ENCODE measurements around the gene RARS2. TPM values are rescaled to one million over a fixed set of nuclear protein-coding genes. Genes with fewer than 3 reads are reported as not detected.

The RARS2 gene
- polyA plus RNA-seq, 2 of the 4 experiments (the other 2 are of a cell fraction) = 14.6 to 23.7 TPM

DNA sequence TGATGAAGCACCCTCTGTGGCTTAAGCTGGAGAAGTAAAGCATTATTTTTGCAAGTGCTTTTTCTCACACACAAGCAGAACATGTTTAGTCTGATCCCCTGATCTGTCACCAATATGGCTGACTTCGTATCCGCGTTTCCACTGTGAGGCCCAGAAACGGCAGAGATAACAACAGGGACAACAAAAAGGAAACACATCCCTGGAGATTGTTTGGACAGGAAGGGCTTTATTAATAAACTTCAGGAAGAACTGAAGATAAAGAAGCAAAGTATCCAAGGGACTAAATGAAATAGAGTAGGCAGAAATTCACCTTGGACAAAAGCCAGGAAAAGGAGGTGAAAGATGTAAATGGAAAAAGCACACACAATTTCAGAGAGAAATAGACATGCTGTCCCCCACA, 49.2 kb downstream of the RARS2 start:
- H3K9me3 ChIP-seq = no peaks in the 10 kb centered on the region
- H3K4me2 ChIP-seq = no peak overlapping the region
- H3K4me3 ChIP-seq = no peak overlapping the region
- POLR2A ChIA-PET = no interaction called here
- CTCF ChIA-PET = no interaction called here
- DNase-seq (ENCODE audit: low read depth in 1 of 2, low spot score in 1 of 2) (no peak), ATAC-seq (no peak), FAIRE-seq (no peak)
- TF ChIP-seq KDM1A (IDR thresholded peaks at IDR 0.05; ENCODE audit: low read depth) (no peak), CBX2 (IDR thresholded peaks at IDR 0.05; ENCODE audit: borderline replicate concordance, low read depth) (no peak), CHD4 (IDR thresholded peaks at IDR 0.05; ENCODE audit: borderline replicate concordance) (no peak), BHLHE40 (IDR thresholded peaks at IDR 0.05; ENCODE audit: low read depth, low read length) (no peak), EHF (CRISPR knock-in tag; IDR thresholded peaks at IDR 0.05) (no peak), POLR2A (IDR thresholded peaks at IDR 0.05; ENCODE audit: low read length) (no peak), HDAC2 (IDR thresholded peaks at IDR 0.05) (no peak), NPAS2 (CRISPR knock-in tag; IDR thresholded peaks at IDR 0.05; ENCODE audit: borderline replicate concordance) (no peak), HOXB13 (CRISPR knock-in tag; IDR thresholded peaks at IDR 0.05; ENCODE audit: low read depth) (no peak), RARB (CRISPR knock-in tag; IDR thresholded peaks at IDR 0.05) (no peak), EP300 (IDR thresholded peaks at IDR 0.05) (no peak), PHF8 (IDR thresholded peaks at IDR 0.05; ENCODE audit: borderline replicate concordance, low read depth) (no peak), HEYL (CRISPR knock-in tag; IDR thresholded peaks at IDR 0.05) (no peak), RCOR1 (IDR thresholded peaks at IDR 0.05; ENCODE audit: low read depth, low read length) (no peak), TP53 (CRISPR knock-in tag; IDR thresholded peaks at IDR 0.05) (no peak)
- TF ChIP-seq, protein P1, sequence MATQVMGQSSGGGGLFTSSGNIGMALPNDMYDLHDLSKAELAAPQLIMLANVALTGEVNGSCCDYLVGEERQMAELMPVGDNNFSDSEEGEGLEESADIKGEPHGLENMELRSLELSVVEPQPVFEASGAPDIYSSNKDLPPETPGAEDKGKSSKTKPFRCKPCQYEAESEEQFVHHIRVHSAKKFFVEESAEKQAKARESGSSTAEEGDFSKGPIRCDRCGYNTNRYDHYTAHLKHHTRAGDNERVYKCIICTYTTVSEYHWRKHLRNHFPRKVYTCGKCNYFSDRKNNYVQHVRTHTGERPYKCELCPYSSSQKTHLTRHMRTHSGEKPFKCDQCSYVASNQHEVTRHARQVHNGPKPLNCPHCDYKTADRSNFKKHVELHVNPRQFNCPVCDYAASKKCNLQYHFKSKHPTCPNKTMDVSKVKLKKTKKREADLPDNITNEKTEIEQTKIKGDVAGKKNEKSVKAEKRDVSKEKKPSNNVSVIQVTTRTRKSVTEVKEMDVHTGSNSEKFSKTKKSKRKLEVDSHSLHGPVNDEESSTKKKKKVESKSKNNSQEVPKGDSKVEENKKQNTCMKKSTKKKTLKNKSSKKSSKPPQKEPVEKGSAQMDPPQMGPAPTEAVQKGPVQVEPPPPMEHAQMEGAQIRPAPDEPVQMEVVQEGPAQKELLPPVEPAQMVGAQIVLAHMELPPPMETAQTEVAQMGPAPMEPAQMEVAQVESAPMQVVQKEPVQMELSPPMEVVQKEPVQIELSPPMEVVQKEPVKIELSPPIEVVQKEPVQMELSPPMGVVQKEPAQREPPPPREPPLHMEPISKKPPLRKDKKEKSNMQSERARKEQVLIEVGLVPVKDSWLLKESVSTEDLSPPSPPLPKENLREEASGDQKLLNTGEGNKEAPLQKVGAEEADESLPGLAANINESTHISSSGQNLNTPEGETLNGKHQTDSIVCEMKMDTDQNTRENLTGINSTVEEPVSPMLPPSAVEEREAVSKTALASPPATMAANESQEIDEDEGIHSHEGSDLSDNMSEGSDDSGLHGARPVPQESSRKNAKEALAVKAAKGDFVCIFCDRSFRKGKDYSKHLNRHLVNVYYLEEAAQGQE (IDR thresholded peaks at IDR 0.05) = no peak
- TF ChIP-seq, protein P2, sequence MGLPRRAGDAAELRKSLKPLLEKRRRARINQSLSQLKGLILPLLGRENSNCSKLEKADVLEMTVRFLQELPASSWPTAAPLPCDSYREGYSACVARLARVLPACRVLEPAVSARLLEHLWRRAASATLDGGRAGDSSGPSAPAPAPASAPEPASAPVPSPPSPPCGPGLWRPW (IDR thresholded peaks at IDR 0.05) = no peak
- TF ChIP-seq, protein P3, sequence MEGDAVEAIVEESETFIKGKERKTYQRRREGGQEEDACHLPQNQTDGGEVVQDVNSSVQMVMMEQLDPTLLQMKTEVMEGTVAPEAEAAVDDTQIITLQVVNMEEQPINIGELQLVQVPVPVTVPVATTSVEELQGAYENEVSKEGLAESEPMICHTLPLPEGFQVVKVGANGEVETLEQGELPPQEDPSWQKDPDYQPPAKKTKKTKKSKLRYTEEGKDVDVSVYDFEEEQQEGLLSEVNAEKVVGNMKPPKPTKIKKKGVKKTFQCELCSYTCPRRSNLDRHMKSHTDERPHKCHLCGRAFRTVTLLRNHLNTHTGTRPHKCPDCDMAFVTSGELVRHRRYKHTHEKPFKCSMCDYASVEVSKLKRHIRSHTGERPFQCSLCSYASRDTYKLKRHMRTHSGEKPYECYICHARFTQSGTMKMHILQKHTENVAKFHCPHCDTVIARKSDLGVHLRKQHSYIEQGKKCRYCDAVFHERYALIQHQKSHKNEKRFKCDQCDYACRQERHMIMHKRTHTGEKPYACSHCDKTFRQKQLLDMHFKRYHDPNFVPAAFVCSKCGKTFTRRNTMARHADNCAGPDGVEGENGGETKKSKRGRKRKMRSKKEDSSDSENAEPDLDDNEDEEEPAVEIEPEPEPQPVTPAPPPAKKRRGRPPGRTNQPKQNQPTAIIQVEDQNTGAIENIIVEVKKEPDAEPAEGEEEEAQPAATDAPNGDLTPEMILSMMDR (IDR thresholded peaks at IDR 0.05) = no peak
- TF ChIP-seq, protein P4, sequence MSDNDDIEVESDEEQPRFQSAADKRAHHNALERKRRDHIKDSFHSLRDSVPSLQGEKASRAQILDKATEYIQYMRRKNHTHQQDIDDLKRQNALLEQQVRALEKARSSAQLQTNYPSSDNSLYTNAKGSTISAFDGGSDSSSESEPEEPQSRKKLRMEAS (IDR thresholded peaks at IDR 0.05) = no peak
- TF ChIP-seq, protein P5, sequence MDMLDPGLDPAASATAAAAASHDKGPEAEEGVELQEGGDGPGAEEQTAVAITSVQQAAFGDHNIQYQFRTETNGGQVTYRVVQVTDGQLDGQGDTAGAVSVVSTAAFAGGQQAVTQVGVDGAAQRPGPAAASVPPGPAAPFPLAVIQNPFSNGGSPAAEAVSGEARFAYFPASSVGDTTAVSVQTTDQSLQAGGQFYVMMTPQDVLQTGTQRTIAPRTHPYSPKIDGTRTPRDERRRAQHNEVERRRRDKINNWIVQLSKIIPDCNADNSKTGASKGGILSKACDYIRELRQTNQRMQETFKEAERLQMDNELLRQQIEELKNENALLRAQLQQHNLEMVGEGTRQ (IDR thresholded peaks at IDR 0.05) = no peak
- no peaks in the 10 kb centered on the region for H3K4me1 ChIP-seq
- WGBS (ENCODE audit: missing lambda C conversion rate) = 89% methylated on average over 4 of the region's 4 CpGs
- no peak overlapping the region for H3K27ac ChIP-seq

DNA sequence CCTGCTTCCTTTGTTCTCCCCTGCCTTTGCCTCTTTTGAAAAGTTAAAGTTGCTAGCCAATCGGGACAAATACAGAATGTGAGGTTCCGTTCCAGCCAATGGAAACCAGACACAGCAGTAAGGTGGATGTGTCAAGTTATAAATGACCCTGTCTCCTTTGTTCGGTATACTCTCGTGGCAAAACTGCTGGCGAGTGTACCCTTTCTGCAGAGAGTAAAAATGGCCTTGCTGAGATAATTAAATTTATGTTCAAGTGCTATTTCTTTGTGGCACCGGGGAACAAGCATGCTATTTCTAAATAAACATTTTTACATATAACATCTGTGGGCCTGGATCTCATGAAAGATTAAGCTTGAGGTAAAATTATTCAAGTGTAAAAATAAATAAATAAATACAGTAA, 50.2 kb downstream of the RARS2 start:
- peaks cover 2% of the 10 kb centered on the region; the same call in 1 of the 3 replicates for H3K4me1 ChIP-seq
- no peak for FAIRE-seq
- ATAC-seq = no peak
- H3K4me2 ChIP-seq = no peak overlapping the region
- DNase-seq (ENCODE audit: low read depth in 1 of 2, low spot score in 1 of 2) = no peak
- no peak overlapping the region for H3K27ac ChIP-seq
- 77% methylated on average over 6 of the region's 6 CpGs for WGBS (ENCODE audit: missing lambda C conversion rate)
- no peak overlapping the region for H3K4me3 ChIP-seq
- POLR2A ChIA-PET = no interaction called here
- TF ChIP-seq CEBPB (IDR thresholded peaks at IDR 0.05) (no peak), TP53 (CRISPR knock-in tag; IDR thresholded peaks at IDR 0.05) (no peak), ZNF302 (CRISPR knock-in tag; IDR thresholded peaks at IDR 0.05) (no peak), GATA3 (IDR thresholded peaks at IDR 0.05; ENCODE audit: borderline replicate concordance) (no peak), JUN (IDR thresholded peaks at IDR 0.05) (no peak), HDAC2 (IDR thresholded peaks at IDR 0.05) (no peak), HEYL (CRISPR knock-in tag; IDR thresholded peaks at IDR 0.05) (no peak), HOXB13 (CRISPR knock-in tag; IDR thresholded peaks at IDR 0.05; ENCODE audit: low read depth) (no peak), MYC (IDR thresholded peaks at IDR 0.05; ENCODE audit: borderline replicate concordance, low read length) (no peak)
- TF ChIP-seq, protein P6, sequence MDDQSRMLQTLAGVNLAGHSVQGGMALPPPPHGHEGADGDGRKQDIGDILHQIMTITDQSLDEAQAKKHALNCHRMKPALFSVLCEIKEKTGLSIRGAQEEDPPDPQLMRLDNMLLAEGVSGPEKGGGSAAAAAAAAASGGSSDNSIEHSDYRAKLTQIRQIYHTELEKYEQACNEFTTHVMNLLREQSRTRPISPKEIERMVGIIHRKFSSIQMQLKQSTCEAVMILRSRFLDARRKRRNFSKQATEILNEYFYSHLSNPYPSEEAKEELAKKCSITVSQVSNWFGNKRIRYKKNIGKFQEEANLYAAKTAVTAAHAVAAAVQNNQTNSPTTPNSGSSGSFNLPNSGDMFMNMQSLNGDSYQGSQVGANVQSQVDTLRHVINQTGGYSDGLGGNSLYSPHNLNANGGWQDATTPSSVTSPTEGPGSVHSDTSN (IDR thresholded peaks at IDR 0.05) = no peak
- TF ChIP-seq, protein P3 (IDR thresholded peaks at IDR 0.05) = no peak
- TF ChIP-seq, protein P7, sequence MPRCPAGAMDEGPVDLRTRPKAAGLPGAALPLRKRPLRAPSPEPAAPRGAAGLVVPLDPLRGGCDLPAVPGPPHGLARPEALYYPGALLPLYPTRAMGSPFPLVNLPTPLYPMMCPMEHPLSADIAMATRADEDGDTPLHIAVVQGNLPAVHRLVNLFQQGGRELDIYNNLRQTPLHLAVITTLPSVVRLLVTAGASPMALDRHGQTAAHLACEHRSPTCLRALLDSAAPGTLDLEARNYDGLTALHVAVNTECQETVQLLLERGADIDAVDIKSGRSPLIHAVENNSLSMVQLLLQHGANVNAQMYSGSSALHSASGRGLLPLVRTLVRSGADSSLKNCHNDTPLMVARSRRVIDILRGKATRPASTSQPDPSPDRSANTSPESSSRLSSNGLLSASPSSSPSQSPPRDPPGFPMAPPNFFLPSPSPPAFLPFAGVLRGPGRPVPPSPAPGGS (IDR thresholded peaks at IDR 0.05) = no peak
- no peaks in the 10 kb centered on the region for H3K9me3 ChIP-seq
- CTCF ChIA-PET = no interaction called here

All from A549 (cell line).